ENCODE results near the gene LAMA2. TPM values are rescaled to one million over a fixed set of nuclear protein-coding genes. Genes with fewer than 3 reads are reported as not detected.
A peak's percentile ranks its signal among the peaks of the same experiment; 100 is the strongest.

Gene LAMA2
- total and polyA plus RNA-seq, 2 of the 8 experiments (the other 6 are each of a cell fraction or from before 2014, with no cell fraction given): 1.3 to 3.8 TPM

DNA sequence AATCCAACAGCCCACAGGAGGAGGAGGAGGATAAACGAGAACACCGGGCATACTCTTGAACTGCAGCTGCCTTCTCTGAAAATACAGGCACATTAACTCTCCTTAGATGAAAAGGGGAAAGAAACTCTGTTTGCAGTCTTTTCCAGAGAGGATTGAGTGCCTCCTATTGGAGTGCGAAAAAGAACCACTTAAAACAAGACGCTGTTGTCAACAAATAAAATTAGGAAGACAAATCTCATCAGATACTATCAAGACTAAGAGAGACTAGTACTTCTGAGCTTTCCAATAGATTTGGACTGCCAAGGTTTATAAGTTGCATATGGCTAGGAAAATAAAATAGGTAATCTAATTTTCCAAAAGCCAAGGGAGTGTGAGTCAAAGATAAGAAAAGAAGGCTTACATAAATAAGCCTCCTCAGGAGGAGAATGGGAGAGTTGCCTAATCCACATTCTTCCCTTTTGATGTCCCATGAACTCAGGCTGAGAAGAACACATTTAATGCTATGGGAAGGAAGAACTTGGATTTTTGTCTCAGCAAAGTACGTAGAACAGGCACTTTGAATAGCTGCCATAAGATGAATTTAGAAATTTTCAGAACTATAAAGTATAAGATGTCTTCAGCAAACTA is 672.4 kb downstream of the LAMA2 start:
- no peaks in the 10 kb centered on the region for H3K79me2 ChIP-seq (ENCODE audit: control insufficient read depth in 1 of 2, insufficient read depth in 2 of 2, low read length in 2 of 2)
- H3K56ac ChIP-seq (replicated peaks; ENCODE audit: insufficient read length, low read depth, low read length): no peak overlapping the region
- no peak overlapping the region for H3K27ac ChIP-seq (ENCODE audit: low read depth, low read length)
- ChIA-PET CTCF (ENCODE audit: partially characterized antibody) (interaction anchor here (0.5 to 5.0 kb wide), 8 partner anchors 9 to 505 kb away, joined by 3 to 43 read pairs (median 6); no protein-coding TSS in a partner anchor), POLR2A (ENCODE audit: partially characterized antibody) (no interaction called here)
- 0 out of 2 replicates have a peak overlapping the region, but pooled peaks have one; percentile 42 for H2AFZ ChIP-seq (ENCODE audit: low read length)
- no peaks in the 10 kb centered on the region for H3K4me1 ChIP-seq (replicated peaks in 1 of 4; ENCODE audit: control insufficient read depth in 3 of 4, insufficient read depth in 4 of 4, low read length in 3 of 4)
- no peaks in the 10 kb centered on the region for H3K27me3 ChIP-seq (replicated peaks in 1 of 4; ENCODE audit: control insufficient read depth in 3 of 4, extremely low read depth in 1 of 4, insufficient read depth in 3 of 4, low read length in 3 of 4)
- H3K9me3 ChIP-seq (ENCODE audit: insufficient read depth in 2 of 2, low read depth in 1 of 2, low read length in 1 of 2): no peaks in the 10 kb centered on the region
- H2BK20ac ChIP-seq (ENCODE audit: low read length): no peak overlapping the region
- no peak overlapping the region for H3K4me3 ChIP-seq (ENCODE audit: extremely low read depth in 1 of 4, insufficient read depth in 2 of 4, low read depth in 3 of 4, low read length in 4 of 4)
- DNase-seq (ENCODE audit: low read depth in 1 of 2, low spot score in 2 of 2): no peak
- H2BK5ac ChIP-seq (ENCODE audit: low read depth, low read length): no peak overlapping the region
- no peak for FAIRE-seq
- no peak overlapping the region for H2BK12ac ChIP-seq (ENCODE audit: low read depth, low read length)
- H3K79me1 ChIP-seq (ENCODE audit: low read depth, low read length): no peaks in the 10 kb centered on the region
- H3K36me3 ChIP-seq (ENCODE audit: control insufficient read depth in 2 of 4, insufficient read depth in 4 of 4, low read length in 3 of 4): no peaks in the 10 kb centered on the region
- H3K23ac ChIP-seq (ENCODE audit: insufficient read length): no peak overlapping the region
- H2BK15ac ChIP-seq (ENCODE audit: low read length): no peak overlapping the region; the same call in 1 of the 2 replicates
- WGBS, 2 experiments (ENCODE audit: extremely low coverage in 1 of 2, insufficient coverage in 1 of 2, insufficient read length in 1 of 2, insufficient replicate concordance in 2 of 2, low coverage in 1 of 2, low lambda C conversion rate in 2 of 2, missing lambda C conversion rate in 1 of 2): 85% methylated on average over 5 of the region's 5 CpGs; no CpG with 5 or more reads in 1 of the 2 experiments
- H3K23me2 ChIP-seq (ENCODE audit: low read depth, low read length): no peaks in the 10 kb centered on the region
- H3K4ac ChIP-seq (replicated peaks; ENCODE audit: insufficient read length, low read depth, low read length): no peak overlapping the region
- no peak overlapping the region for H3K4me2 ChIP-seq (ENCODE audit: insufficient read depth in 1 of 2, low read depth in 2 of 2, low read length in 2 of 2)
- H4K8ac ChIP-seq (ENCODE audit: extremely low read depth, insufficient read depth, low read length): no peak overlapping the region
- H4K5ac ChIP-seq (ENCODE audit: insufficient read length, low read depth, low read length): no peak overlapping the region
- no peak overlapping the region for H2BK120ac ChIP-seq (replicated peaks; ENCODE audit: low read depth, low read length)
- no peak for TF ChIP-seq SP1 (IDR thresholded peaks at IDR 0.05; ENCODE audit: low read depth, low read length)
- TF ChIP-seq RAD21 (IDR thresholded peaks at IDR 0.05 in 1 of 2, conservative IDR thresholded peaks at IDR 0.05 in 1 of 2; ENCODE audit: low read depth in 2 of 2, low read length in 2 of 2): peak; percentile 35 to 36; a peak in 3 of 4 replicates
- H4K20me1 ChIP-seq (replicated peaks in 1 of 2; ENCODE audit: control insufficient read depth in 1 of 2, insufficient read depth in 2 of 2, low read length in 2 of 2): no peaks in the 10 kb centered on the region
- no peak overlapping the region for H4K91ac ChIP-seq (replicated peaks; ENCODE audit: insufficient read length, low read length)
- no peak overlapping the region for H3K14ac ChIP-seq (ENCODE audit: insufficient read length)
- no peak overlapping the region for H3K9ac ChIP-seq (replicated peaks in 1 of 4; ENCODE audit: extremely low read depth in 1 of 4, low read depth in 3 of 4, low read length in 3 of 4)
- no peak overlapping the region for H2AK5ac ChIP-seq (ENCODE audit: low read depth, low read length)
- no peak overlapping the region for H3K18ac ChIP-seq (ENCODE audit: extremely low read depth, low read length)
